Type B pancreatic cell (in vitro differentiated cells): ENCODE measurements around the gene KSR1. TPM values are rescaled to one million over a fixed set of nuclear protein-coding genes. Genes with fewer than 3 reads are reported as not detected.

Experiments
- DNase-seq: peaks from one replicate; pipeline ENCODE4 v3.0.0; 2021; ENCODE audit warnings: mixed read lengths; ENCODE audit not compliant: unreplicated experiment; ENCODE audit errors: extremely low spot score
- H3K27ac Mint-ChIP-seq: 2 replicates; pipeline ENCODE4 v1.8.0; 2021; ENCODE audit warnings: mild to moderate bottlenecking, mixed read lengths
- H3K27me3 Mint-ChIP-seq: 2 replicates; pipeline ENCODE4 v1.8.0; 2021; ENCODE audit warnings: mixed read lengths
- H3K36me3 Mint-ChIP-seq: 2 replicates; pipeline ENCODE4 v1.8.0; 2021; ENCODE audit warnings: mixed read lengths
- H3K4me1 Mint-ChIP-seq: one replicate; pipeline ENCODE4 v1.8.0; 2021; ENCODE audit warnings: mixed read lengths; ENCODE audit not compliant: unreplicated experiment
- H3K4me3 Mint-ChIP-seq: 2 replicates; pipeline ENCODE4 v1.8.0; 2021; ENCODE audit warnings: mild to moderate bottlenecking, mixed read lengths
- H3K9me3 Mint-ChIP-seq: 2 replicates; pipeline ENCODE4 v1.8.0; 2021; ENCODE audit warnings: mixed read lengths
- total RNA-seq: library from RNA; stranded (reverse); gene quantifications from 2 replicates; pipeline ENCODE4 v1.2.1, GENCODE V29; 2021; ENCODE audit warnings: low replicate concordance
- TF ChIP-seq, protein P1 (sequence below): fragments of 200-600 bp; sonication (generic); conservative IDR thresholded peaks from 2 replicates; pipeline ENCODE4 v1.5.0; 2021; ENCODE audit warnings: antibody characterized with exemption, mild to moderate bottlenecking

KSR1 gene
- total RNA-seq, 1 donor from 2014 or later: 57.8 TPM

DNA sequence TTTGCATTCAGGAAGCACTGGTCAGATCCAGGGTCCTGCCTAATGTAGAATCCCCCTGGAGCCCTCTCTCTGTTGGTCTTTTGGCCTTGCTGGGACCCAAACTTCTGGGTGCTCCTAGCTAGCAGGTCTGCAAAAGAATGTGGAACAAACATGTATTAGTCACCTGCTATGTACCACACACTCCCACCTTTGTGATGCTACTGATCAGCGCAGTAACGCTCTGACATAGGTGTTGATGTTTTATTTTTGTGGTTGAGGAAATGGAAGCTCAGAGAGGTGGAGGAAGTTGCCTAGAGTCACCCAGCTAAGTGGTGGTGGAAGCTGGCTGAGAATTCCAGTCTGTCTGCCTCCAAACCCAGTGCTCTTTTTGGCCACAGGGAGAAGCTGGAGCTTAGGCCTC is 139.0 kb downstream of the KSR1 start:
- DNase-seq: no peak
- no peaks in the 10 kb centered on the region for H3K9me3 Mint-ChIP-seq
- H3K27ac Mint-ChIP-seq: no peak overlapping the region
- H3K4me1 Mint-ChIP-seq: no peaks in the 10 kb centered on the region
- peaks cover 12% of the 10 kb centered on the region for H3K36me3 Mint-ChIP-seq
- no peaks in the 10 kb centered on the region for H3K27me3 Mint-ChIP-seq
- no peak overlapping the region for H3K4me3 Mint-ChIP-seq
- TF ChIP-seq, protein P1, sequence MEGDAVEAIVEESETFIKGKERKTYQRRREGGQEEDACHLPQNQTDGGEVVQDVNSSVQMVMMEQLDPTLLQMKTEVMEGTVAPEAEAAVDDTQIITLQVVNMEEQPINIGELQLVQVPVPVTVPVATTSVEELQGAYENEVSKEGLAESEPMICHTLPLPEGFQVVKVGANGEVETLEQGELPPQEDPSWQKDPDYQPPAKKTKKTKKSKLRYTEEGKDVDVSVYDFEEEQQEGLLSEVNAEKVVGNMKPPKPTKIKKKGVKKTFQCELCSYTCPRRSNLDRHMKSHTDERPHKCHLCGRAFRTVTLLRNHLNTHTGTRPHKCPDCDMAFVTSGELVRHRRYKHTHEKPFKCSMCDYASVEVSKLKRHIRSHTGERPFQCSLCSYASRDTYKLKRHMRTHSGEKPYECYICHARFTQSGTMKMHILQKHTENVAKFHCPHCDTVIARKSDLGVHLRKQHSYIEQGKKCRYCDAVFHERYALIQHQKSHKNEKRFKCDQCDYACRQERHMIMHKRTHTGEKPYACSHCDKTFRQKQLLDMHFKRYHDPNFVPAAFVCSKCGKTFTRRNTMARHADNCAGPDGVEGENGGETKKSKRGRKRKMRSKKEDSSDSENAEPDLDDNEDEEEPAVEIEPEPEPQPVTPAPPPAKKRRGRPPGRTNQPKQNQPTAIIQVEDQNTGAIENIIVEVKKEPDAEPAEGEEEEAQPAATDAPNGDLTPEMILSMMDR: no peak

DNA sequence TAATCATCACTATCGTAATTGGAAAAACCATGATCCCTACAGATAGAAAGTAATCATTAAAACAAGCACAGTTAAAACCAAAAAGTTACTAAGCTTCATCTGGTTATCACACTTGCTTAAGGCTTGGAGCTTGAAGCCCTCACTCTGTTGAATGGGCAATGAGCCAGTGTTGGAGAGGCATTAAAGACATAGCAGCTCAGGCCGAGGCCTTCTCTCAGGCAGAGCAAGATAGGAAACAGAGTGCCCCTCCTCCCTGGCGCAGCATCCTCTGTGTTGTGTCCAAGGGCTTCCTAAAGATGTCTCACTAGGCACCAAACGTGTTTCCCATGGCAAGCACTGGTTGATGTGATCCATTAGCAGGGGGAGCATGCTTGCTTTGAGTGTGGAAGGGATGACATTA is 139.8 kb downstream of the KSR1 start:
- H3K36me3 Mint-ChIP-seq: peaks cover 10% of the 10 kb centered on the region
- H3K4me3 Mint-ChIP-seq: no peak overlapping the region
- H3K9me3 Mint-ChIP-seq: no peaks in the 10 kb centered on the region
- H3K27ac Mint-ChIP-seq: peak overlapping the region; percentile 53
- no peak for DNase-seq
- no peaks in the 10 kb centered on the region for H3K27me3 Mint-ChIP-seq
- TF ChIP-seq, protein P1: no peak
- no peaks in the 10 kb centered on the region for H3K4me1 Mint-ChIP-seq

DNA sequence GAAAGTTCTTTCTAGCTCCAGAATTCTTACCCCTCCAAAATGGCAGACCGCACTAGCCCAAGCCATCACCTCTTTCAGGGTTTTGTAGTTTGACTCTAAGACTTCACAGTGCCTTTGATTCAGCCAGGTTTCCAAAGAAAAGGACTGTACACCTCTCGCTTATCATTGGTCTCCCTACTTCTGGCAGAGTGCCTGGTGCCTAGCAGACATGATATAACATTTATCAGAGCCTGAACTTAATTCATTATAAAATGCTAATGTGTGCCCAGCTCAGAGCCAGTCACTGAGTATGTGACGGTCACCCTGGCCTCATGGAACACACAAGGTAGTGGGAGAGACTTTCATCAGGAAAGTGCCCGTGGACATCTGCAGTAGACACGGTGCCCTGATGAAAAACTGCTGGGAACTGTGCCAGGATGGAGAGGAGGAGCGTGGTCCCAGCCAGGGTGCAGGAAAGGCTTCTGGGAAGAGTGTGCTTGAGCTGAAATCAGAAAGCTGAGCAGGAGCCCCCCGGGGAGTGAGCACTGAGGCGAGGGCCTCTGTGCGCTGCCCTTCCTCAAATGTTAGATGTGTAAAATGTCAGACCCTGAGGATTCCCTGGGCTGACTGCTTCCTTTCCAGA is 140.4 kb downstream of the KSR1 start:
- H3K27me3 Mint-ChIP-seq: no peaks in the 10 kb centered on the region
- H3K4me1 Mint-ChIP-seq: peaks cover 4% of the 10 kb centered on the region
- no peak for DNase-seq
- peaks cover 15% of the 10 kb centered on the region for H3K36me3 Mint-ChIP-seq
- no peak overlapping the region for H3K27ac Mint-ChIP-seq
- TF ChIP-seq, protein P1: no peak
- no peak overlapping the region for H3K4me3 Mint-ChIP-seq
- H3K9me3 Mint-ChIP-seq: no peaks in the 10 kb centered on the region

DNA sequence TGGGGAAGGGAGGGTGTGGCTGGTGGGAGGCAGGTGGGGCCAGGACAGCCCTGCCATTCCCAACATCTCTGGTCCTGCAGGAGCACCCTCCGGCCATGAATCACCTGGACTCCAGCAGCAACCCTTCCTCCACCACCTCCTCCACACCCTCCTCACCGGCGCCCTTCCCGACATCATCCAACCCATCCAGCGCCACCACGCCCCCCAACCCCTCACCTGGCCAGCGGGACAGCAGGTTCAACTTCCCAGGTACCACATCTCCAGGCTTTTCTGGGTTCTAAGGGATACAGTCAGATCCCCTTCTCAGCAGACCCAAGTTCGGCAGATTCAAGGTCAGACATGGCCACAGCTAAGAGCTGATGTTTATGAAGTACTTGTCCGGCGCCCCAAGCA is 140.9 kb downstream of the KSR1 start:
- H3K36me3 Mint-ChIP-seq: peaks cover 16% of the 10 kb centered on the region
- no peaks in the 10 kb centered on the region for H3K27me3 Mint-ChIP-seq
- TF ChIP-seq, protein P1: no peak
- H3K4me3 Mint-ChIP-seq: no peak overlapping the region
- peaks cover 7% of the 10 kb centered on the region for H3K4me1 Mint-ChIP-seq
- H3K9me3 Mint-ChIP-seq: no peaks in the 10 kb centered on the region
- H3K27ac Mint-ChIP-seq: no peak overlapping the region
- DNase-seq: no peak

DNA sequence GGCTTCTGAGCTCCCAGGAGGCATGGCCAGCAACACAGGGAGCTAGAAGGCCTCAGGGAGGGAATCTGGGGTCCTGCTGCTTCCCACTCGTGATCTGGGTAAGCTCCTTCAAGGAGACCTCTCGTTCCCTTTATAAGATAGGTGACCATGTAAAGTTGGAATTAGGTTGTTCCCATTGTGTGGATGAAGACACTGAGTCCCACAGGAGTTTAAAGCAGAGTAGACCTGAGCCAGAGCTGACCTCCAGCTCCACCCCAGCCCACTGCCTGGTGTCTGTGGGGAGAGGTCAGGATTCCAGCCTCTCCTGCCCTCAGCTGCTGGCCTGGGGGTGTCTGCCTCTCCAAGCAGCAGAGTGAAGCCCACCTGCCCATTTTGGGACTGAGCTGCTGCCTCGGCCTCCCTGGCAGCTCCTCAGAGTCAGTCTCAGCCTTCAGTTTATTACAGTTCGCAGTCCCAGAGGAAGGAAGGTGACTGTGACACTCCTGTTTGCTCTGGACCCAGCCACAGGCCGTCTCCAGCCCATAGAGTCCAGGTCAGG is 141.6 kb downstream of the KSR1 start:
- Mint-ChIP-seq H3K36me3 (peaks cover 16% of the 10 kb centered on the region), H3K9me3 (no peaks in the 10 kb centered on the region), H3K27ac (no peak overlapping the region), H3K27me3 (no peaks in the 10 kb centered on the region), H3K4me1 (peaks cover 7% of the 10 kb centered on the region), H3K4me3 (no peak overlapping the region)
- TF ChIP-seq, protein P1: no peak
- DNase-seq: no peak
